ENCODE measurements around the gene METTL21C.

The METTL21C gene

DNA sequence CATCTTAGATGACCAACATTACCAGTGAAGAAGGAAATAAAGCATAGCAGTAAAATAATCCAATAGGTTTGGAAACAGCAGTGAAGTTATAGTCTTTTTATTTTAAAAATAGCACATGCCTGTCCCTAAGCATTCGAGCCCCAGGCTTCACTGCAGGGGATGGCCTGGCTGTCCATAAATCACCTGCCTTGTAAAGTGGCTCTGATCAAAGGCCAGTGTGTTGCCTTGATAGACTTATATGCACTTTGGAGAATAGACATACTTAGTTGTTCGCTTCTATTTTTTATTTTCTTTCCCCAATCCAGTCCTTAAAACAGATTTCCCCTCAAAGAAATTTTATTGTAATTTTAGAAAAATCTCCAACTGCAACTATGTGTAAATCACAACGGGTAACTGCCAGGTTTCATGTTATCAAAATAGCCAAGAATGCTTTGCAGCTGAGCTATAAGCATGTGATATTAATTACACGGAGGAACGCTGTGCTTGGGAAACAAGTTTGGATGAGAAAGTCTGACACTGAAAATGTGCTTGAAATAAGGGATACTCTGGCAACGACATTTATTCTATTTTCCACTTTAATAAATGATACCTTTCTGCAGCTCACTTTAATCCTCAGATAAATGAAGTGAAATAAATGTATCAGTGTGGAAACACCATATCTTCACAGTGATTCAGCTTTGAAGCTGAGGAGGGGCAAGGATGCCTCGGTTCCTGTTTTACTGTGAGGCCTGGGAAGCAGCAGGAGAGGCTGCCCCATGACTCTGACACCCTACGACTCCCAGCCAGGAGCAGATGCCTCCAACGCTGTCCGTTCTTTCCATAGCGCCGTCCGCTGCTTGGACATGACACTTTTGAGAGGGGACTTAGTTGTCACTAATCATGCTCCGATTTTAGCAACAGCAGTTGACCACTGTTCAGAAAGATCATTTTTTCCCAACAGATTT, 5.5 kb upstream of the METTL21C start:
- no peaks in the 10 kb centered on the region for H3K36me3 ChIP-seq (ENCODE audit: insufficient read depth, low read length)
- no peak overlapping the region for H3K4me2 ChIP-seq (ENCODE audit: low read depth, low read length, poor library complexity, severe bottlenecking)
- no peaks in the 10 kb centered on the region for H3K9me3 ChIP-seq (ENCODE audit: insufficient read depth, low read depth, low read length)
- H4K20me1 ChIP-seq (ENCODE audit: insufficient read depth, low read length, poor library complexity, severe bottlenecking): no peaks in the 10 kb centered on the region
- H3K9me2 ChIP-seq (replicated peaks; ENCODE audit: low read depth, low read length): no peaks in the 10 kb centered on the region
- no peak overlapping the region for H3K4me3 ChIP-seq (ENCODE audit: low read length, poor library complexity, severe bottlenecking)
- H2AFZ ChIP-seq (ENCODE audit: low read length): no peak overlapping the region
- no peaks in the 10 kb centered on the region for H3K4me1 ChIP-seq (ENCODE audit: insufficient read depth, low read length, poor library complexity, severe bottlenecking)
- no peak overlapping the region for H3K9ac ChIP-seq (ENCODE audit: low read depth, low read length, poor library complexity, severe bottlenecking)
- H3K79me2 ChIP-seq (ENCODE audit: insufficient read depth, low read length): no peaks in the 10 kb centered on the region
- no peak for TF ChIP-seq EZH2phosphoT487 (IDR thresholded peaks at IDR 0.05; ENCODE audit: borderline replicate concordance)
- TF ChIP-seq, protein P1, sequence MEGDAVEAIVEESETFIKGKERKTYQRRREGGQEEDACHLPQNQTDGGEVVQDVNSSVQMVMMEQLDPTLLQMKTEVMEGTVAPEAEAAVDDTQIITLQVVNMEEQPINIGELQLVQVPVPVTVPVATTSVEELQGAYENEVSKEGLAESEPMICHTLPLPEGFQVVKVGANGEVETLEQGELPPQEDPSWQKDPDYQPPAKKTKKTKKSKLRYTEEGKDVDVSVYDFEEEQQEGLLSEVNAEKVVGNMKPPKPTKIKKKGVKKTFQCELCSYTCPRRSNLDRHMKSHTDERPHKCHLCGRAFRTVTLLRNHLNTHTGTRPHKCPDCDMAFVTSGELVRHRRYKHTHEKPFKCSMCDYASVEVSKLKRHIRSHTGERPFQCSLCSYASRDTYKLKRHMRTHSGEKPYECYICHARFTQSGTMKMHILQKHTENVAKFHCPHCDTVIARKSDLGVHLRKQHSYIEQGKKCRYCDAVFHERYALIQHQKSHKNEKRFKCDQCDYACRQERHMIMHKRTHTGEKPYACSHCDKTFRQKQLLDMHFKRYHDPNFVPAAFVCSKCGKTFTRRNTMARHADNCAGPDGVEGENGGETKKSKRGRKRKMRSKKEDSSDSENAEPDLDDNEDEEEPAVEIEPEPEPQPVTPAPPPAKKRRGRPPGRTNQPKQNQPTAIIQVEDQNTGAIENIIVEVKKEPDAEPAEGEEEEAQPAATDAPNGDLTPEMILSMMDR (conservative IDR thresholded peaks at IDR 0.05; ENCODE audit: low read length): no peak
- H3K27me3 ChIP-seq (ENCODE audit: insufficient read depth, low read length, poor library complexity, severe bottlenecking): no peaks in the 10 kb centered on the region
- H3F3A ChIP-seq (ENCODE audit: low read depth): no peaks in the 10 kb centered on the region

DNA sequence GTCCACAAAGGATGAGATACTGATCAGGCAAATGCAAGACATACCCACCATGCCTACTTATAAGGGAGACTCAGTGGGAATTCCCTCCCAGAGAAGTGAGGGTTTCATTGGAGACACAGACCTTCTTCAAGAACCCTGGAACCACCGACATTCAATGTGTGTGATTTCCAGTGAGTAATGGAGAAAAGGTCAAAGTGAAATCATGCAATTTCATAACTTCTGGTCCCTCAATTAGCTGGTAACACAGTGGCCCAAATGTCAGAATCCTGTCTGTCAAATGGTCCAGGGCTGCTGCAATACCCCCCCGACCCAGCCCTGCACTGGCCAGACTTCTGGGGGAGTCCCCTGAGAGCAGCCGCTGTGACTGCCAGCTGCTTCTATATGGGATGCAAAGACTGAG, 4.7 kb upstream of the METTL21C start:
- H3K4me1 ChIP-seq (ENCODE audit: insufficient read depth, low read length, poor library complexity, severe bottlenecking): no peaks in the 10 kb centered on the region

DNA sequence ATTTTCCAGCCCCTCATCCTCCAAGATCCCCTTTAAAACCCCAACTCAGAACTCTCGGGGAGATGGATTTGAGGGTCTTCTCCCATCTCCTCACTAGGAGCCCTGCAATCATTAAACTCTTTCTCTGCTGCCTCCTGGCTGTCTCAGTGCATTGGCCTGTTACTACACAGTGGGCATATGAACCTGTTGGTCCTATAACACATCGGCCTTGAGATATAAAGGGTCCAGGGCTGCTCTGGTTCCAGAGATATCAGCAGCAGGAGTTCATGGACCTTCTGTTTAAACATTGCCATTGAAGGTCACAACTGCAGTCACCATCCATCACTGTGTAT, 3.8 kb upstream of the METTL21C start:
- Histone ChIP-seq H2AFZ (ENCODE audit: low read length) (no peak overlapping the region), H3K36me3 (ENCODE audit: insufficient read depth, low read length) (no peaks in the 10 kb centered on the region), H3K79me2 (ENCODE audit: insufficient read depth, low read length) (no peaks in the 10 kb centered on the region), H3K4me1 (ENCODE audit: insufficient read depth, low read length, poor library complexity, severe bottlenecking) (no peaks in the 10 kb centered on the region), H3K9ac (ENCODE audit: low read depth, low read length, poor library complexity, severe bottlenecking) (no peak overlapping the region), H3F3A (ENCODE audit: low read depth) (no peaks in the 10 kb centered on the region), H3K4me3 (ENCODE audit: low read length, poor library complexity, severe bottlenecking) (no peak overlapping the region), H3K9me3 (ENCODE audit: insufficient read depth, low read depth, low read length) (no peaks in the 10 kb centered on the region), H3K27me3 (ENCODE audit: insufficient read depth, low read length, poor library complexity, severe bottlenecking) (no peaks in the 10 kb centered on the region), H3K9me2 (replicated peaks; ENCODE audit: low read depth, low read length) (no peaks in the 10 kb centered on the region), H4K20me1 (ENCODE audit: insufficient read depth, low read length, poor library complexity, severe bottlenecking) (no peaks in the 10 kb centered on the region), H3K4me2 (ENCODE audit: low read depth, low read length, poor library complexity, severe bottlenecking) (no peak overlapping the region)
- no peak for TF ChIP-seq EZH2phosphoT487 (IDR thresholded peaks at IDR 0.05; ENCODE audit: borderline replicate concordance)
- TF ChIP-seq, protein P1 (conservative IDR thresholded peaks at IDR 0.05; ENCODE audit: low read length): no peak

More for the DNA sequence above, 4.7 kb upstream of the METTL21C start:
- H3K36me3 ChIP-seq (ENCODE audit: insufficient read depth, low read length): no peaks in the 10 kb centered on the region
- H3K9me2 ChIP-seq (replicated peaks; ENCODE audit: low read depth, low read length): no peaks in the 10 kb centered on the region
- no peak for TF ChIP-seq EZH2phosphoT487 (IDR thresholded peaks at IDR 0.05; ENCODE audit: borderline replicate concordance)
- TF ChIP-seq, protein P1 (conservative IDR thresholded peaks at IDR 0.05; ENCODE audit: low read length): no peak
- no peaks in the 10 kb centered on the region for H3K79me2 ChIP-seq (ENCODE audit: insufficient read depth, low read length)
- no peaks in the 10 kb centered on the region for H3F3A ChIP-seq (ENCODE audit: low read depth)
- no peaks in the 10 kb centered on the region for H3K27me3 ChIP-seq (ENCODE audit: insufficient read depth, low read length, poor library complexity, severe bottlenecking)
- no peaks in the 10 kb centered on the region for H3K9me3 ChIP-seq (ENCODE audit: insufficient read depth, low read depth, low read length)
- H3K4me2 ChIP-seq (ENCODE audit: low read depth, low read length, poor library complexity, severe bottlenecking): no peak overlapping the region
- no peaks in the 10 kb centered on the region for H4K20me1 ChIP-seq (ENCODE audit: insufficient read depth, low read length, poor library complexity, severe bottlenecking)
- H3K4me3 ChIP-seq (ENCODE audit: low read length, poor library complexity, severe bottlenecking): no peak overlapping the region
- H3K9ac ChIP-seq (ENCODE audit: low read depth, low read length, poor library complexity, severe bottlenecking): no peak overlapping the region
- H2AFZ ChIP-seq (ENCODE audit: low read length): no peak overlapping the region
